Esophagus squamous epithelium (tissue), 5 donors: Measurements from ENCODE around the gene EIF1AD. TPM values are rescaled to one million over a fixed set of nuclear protein-coding genes. Genes with fewer than 3 reads are reported as not detected.

Source experiments
- DNase-seq: peaks from one replicate; lab custom pipeline; 2025; lab: John Stamatoyannopoulos, UW
- H3K27ac ChIP-seq, 4 donors: fragments of 200-600 bp; sonication (generic); one replicate each; pipeline ENCODE4 v1.5.1; 2016 to 2019; ENCODE audit warnings: mild to moderate bottlenecking in 1 of 4
- H3K27me3 ChIP-seq, 4 donors: fragments of 200-600 bp; sonication (generic); 1 replicate in 3 of 4; 2 replicates in 1 of 4; pipeline versions ENCODE4 v1.5.1 to v1.6.0; 2017 to 2021; ENCODE audit warnings: antibody characterized with exemption in 1 of 4
- H3K36me3 ChIP-seq, 3 donors: fragments of 200-600 bp; sonication (generic); one replicate each; pipeline ENCODE4 v1.5.1; 2016 to 2019
- H3K4me1 ChIP-seq, 3 donors: fragments of 200-600 bp; sonication (generic); one replicate each; pipeline ENCODE4 v1.5.1; 2017 to 2019
- H3K4me3 ChIP-seq, 4 donors: fragments of 200-600 bp; sonication (generic); 1 replicate in 3 of 4; 2 replicates in 1 of 4; pipeline ENCODE4 v1.5.1; 2016 to 2019; ENCODE audit warnings: mild to moderate bottlenecking in 2 of 4, moderate library complexity in 1 of 4
- H3K9me3 ChIP-seq, 3 donors: fragments of 200-600 bp; sonication (generic); one replicate each; pipeline ENCODE4 v1.5.1; 2016 to 2019
- CTCF ChIP-seq, 6 experiments: fragments of 450-650 bp in 4 of 6; fragments of 200-600 bp in 2 of 6; sonication (generic) in 2 of 6; IDR thresholded peaks; one replicate each; pipeline ENCODE4 v1.5.1; 2016 to 2019; ENCODE audit warnings: antibody characterized with exemption in 6 of 6, mild to moderate bottlenecking in 4 of 6, moderate library complexity in 4 of 6
- POLR2A ChIP-seq, 4 donors: fragments of 450-650 bp; IDR thresholded peaks; one replicate each; pipeline ENCODE4 v1.6.1; 2017; ENCODE audit warnings: antibody characterized with exemption in 4 of 4, mild to moderate bottlenecking in 4 of 4, moderate library complexity in 3 of 4
- WGBS, 2 donors: methylation state at CpG; one replicate each; pipeline ENCODE4 v1.1.5; 2018; 5-methylcytosine and 5-hydroxymethylcytosine counted together
- intact Hi-C: fragments of 100-400 bp; cut with DNase I; formaldehyde crosslinking; loops from one replicate; pipeline ENCODE4 v1.15.0; 2022
- total RNA-seq, 4 donors: library from RNA; depleted of rRNA; stranded (reverse); fragments of >200 nt; gene quantifications; one replicate each; pipeline ENCODE4 v1.1.0, GENCODE V29; 2016
- donor health status: DM: yes; HTN: yes; CAD: no.

The EIF1AD gene
- total RNA-seq, 4 donors from 2014 or later: 24.7 to 43.2 (median 30.0) TPM

- no peak for DNase-seq
- 82 to 85% methylated on average over 8 to 11 of the region's 12 CpGs for WGBS, 2 donors
- TF ChIP-seq POLR2A (IDR thresholded peaks at IDR 0.05) (no peak), CTCF (IDR thresholded peaks at IDR 0.05) (no peak)
- no peaks in the 10 kb centered on the region for H3K36me3 ChIP-seq
- intact Hi-C loops: no loop called here
- no peak overlapping the region for H3K4me3 ChIP-seq
- no peak overlapping the region for H3K27ac ChIP-seq
- peaks cover 0 to 10% (median 0%) of the 10 kb centered on the region in 3 donors for H3K4me1 ChIP-seq
- peaks cover 0 to 14% (median 0%) of the 10 kb centered on the region in 4 donors for H3K27me3 ChIP-seq
- H3K9me3 ChIP-seq: no peaks in the 10 kb centered on the region
These were observed 54.3 kb downstream of the EIF1AD start for GRCh38 chr11:65947603-65948125.

- no peak for DNase-seq
- intact Hi-C loops: no loop called here
- TF ChIP-seq POLR2A (IDR thresholded peaks at IDR 0.05) (no peak), CTCF (IDR thresholded peaks at IDR 0.05) (no peak)
- H3K27me3 ChIP-seq: peaks cover 0 to 14% (median 0%) of the 10 kb centered on the region in 4 donors
- H3K4me1 ChIP-seq: peaks cover 0 to 8% (median 0%) of the 10 kb centered on the region in 3 donors
- no peak overlapping the region for H3K27ac ChIP-seq
- no peaks in the 10 kb centered on the region for H3K9me3 ChIP-seq
- 50 to 59% methylated on average over 4 to 7 of the region's 13 CpGs for WGBS, 2 donors
- H3K4me3 ChIP-seq: no peak overlapping the region
- H3K36me3 ChIP-seq: no peaks in the 10 kb centered on the region
These were observed 54.8 kb downstream of the EIF1AD start for GRCh38 chr11:65947133-65947532.

GRCh38 chr11:65946655-65947054 is 55.3 kb downstream of the EIF1AD start:
- Histone ChIP-seq H3K27ac (no peak overlapping the region), H3K9me3 (no peaks in the 10 kb centered on the region), H3K36me3 (no peaks in the 10 kb centered on the region), H3K27me3 (peaks cover 0 to 16% (median 0%) of the 10 kb centered on the region in 4 donors), H3K4me1 (peaks cover 0 to 8% (median 0%) of the 10 kb centered on the region in 3 donors), H3K4me3 (no peak overlapping the region)
- TF ChIP-seq CTCF (IDR thresholded peaks at IDR 0.05) (no peak), POLR2A (IDR thresholded peaks at IDR 0.05) (no peak)
- intact Hi-C loops: no loop called here
- 75% methylated on average over 2 of the region's 4 CpGs for WGBS, 2 donors
- no peak for DNase-seq

Other genes with a start within 250 kb of the EIF1AD start
- 10 to 100 TPM; 16.4 to 38.5 (median 23.3) TPM for gene AP5B1, start 221.2 kb downstream of the EIF1AD start, total RNA-seq
- 10 to 100 TPM; 26.5 to 90.9 (median 55.3) TPM for gene OVOL1, start 215.1 kb downstream of the EIF1AD start, total RNA-seq
- gene SNX32, start 168.2 kb downstream of the EIF1AD start, total RNA-seq: under 1 TPM in 1 of 4 donors, not detected in 3; 0.38 TPM
- gene CFL1, start 144.0 kb downstream of the EIF1AD start, total RNA-seq: 100 to 1,000 TPM; 453 to 833 (median 750) TPM
- 10 to 100 TPM; 17.6 to 36.2 (median 31.1) TPM for gene MUS81, start 141.7 kb downstream of the EIF1AD start, total RNA-seq
- gene EFEMP2, start 129.4 kb downstream of the EIF1AD start, total RNA-seq: 10 to 100 TPM in 2 of 4 donors, 1 to 10 TPM in 2; 3.6 to 29.0 (median 10.2) TPM
- 1 to 10 TPM in 3 of 4 donors, under 1 TPM in 1; 0.21 to 3.6 (median 1.8) TPM for gene CTSW, start 122.3 kb downstream of the EIF1AD start, total RNA-seq
- 10 to 100 TPM; 35.7 to 60.1 (median 38.4) TPM for gene FIBP, start 113.7 kb downstream of the EIF1AD start, total RNA-seq
- 10 to 100 TPM; 16.0 to 34.3 (median 28.0) TPM for gene CCDC85B, start 111.5 kb downstream of the EIF1AD start, total RNA-seq
- gene FOSL1, start 101.8 kb downstream of the EIF1AD start, total RNA-seq: 10 to 100 TPM; 11.9 to 72.7 (median 35.6) TPM
- 10 to 100 TPM in 2 of 4 donors, 1 to 10 TPM in 2; 5.8 to 15.6 (median 10.6) TPM for gene C11orf68, start 83.1 kb downstream of the EIF1AD start, total RNA-seq
- gene DRAP1, start 82.7 kb downstream of the EIF1AD start, total RNA-seq: 100 to 1,000 TPM in 1 of 4 donors, 10 to 100 TPM in 3; 69.6 to 138 (median 76.8) TPM
- not detected for gene TSGA10IP, start 56.7 kb downstream of the EIF1AD start, total RNA-seq
- gene SART1, start 40.4 kb downstream of the EIF1AD start, total RNA-seq: 10 to 100 TPM; 27.6 to 35.0 (median 33.1) TPM
- 10 to 100 TPM; 29.1 to 52.3 (median 41.9) TPM for gene BANF1, start 346 bp upstream of the EIF1AD start, total RNA-seq
- 10 to 100 TPM; 14.6 to 58.5 (median 15.1) TPM for gene CST6, start 9.9 kb upstream of the EIF1AD start, total RNA-seq
- gene CATSPER1, start 24.3 kb upstream of the EIF1AD start, total RNA-seq: not detected
- gene GAL3ST3, start 47.0 kb upstream of the EIF1AD start, total RNA-seq: not detected
- gene SF3B2, start 50.2 kb upstream of the EIF1AD start, total RNA-seq: 100 to 1,000 TPM in 1 of 4 donors, 10 to 100 TPM in 3; 87.8 to 112 (median 93.5) TPM
- gene PACS1, start 68.1 kb upstream of the EIF1AD start, total RNA-seq: 10 to 100 TPM; 17.9 to 37.6 (median 25.4) TPM